Epithelial cell of esophagus (primary cell): ENCODE measurements around the gene TECPR1.

Experiments
- DNase-seq: peaks from one replicate; pipeline ENCODE4 v3.0.0; 2010; ENCODE audit warnings: low read depth
- H3K4me3 ChIP-seq: 2 replicates; pipeline ENCODE4 v1.5.1; 2011; ENCODE audit warnings: mild to moderate bottlenecking, low read length, control low read depth
- TF ChIP-seq, protein P1 (sequence below): IDR thresholded peaks from 2 replicates; pipeline ENCODE4 v1.5.1; 2011; ENCODE audit warnings: low read depth, mild to moderate bottlenecking, low read length, control low read depth, inconsistent platforms; ENCODE audit not compliant: insufficient read depth; ENCODE audit errors: missing control alignments

The TECPR1 gene

GRCh38 chr7:98209166-98209920, 42.7 kb downstream of the TECPR1 start:
- no peak for DNase-seq
- no peak overlapping the region for H3K4me3 ChIP-seq
- TF ChIP-seq, protein P1, sequence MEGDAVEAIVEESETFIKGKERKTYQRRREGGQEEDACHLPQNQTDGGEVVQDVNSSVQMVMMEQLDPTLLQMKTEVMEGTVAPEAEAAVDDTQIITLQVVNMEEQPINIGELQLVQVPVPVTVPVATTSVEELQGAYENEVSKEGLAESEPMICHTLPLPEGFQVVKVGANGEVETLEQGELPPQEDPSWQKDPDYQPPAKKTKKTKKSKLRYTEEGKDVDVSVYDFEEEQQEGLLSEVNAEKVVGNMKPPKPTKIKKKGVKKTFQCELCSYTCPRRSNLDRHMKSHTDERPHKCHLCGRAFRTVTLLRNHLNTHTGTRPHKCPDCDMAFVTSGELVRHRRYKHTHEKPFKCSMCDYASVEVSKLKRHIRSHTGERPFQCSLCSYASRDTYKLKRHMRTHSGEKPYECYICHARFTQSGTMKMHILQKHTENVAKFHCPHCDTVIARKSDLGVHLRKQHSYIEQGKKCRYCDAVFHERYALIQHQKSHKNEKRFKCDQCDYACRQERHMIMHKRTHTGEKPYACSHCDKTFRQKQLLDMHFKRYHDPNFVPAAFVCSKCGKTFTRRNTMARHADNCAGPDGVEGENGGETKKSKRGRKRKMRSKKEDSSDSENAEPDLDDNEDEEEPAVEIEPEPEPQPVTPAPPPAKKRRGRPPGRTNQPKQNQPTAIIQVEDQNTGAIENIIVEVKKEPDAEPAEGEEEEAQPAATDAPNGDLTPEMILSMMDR: no peak

- no peak for DNase-seq
- TF ChIP-seq, protein P1: no peak
Measured at GRCh38 chr7:98206451-98207330, 45.3 kb downstream of the TECPR1 start.

DNA sequence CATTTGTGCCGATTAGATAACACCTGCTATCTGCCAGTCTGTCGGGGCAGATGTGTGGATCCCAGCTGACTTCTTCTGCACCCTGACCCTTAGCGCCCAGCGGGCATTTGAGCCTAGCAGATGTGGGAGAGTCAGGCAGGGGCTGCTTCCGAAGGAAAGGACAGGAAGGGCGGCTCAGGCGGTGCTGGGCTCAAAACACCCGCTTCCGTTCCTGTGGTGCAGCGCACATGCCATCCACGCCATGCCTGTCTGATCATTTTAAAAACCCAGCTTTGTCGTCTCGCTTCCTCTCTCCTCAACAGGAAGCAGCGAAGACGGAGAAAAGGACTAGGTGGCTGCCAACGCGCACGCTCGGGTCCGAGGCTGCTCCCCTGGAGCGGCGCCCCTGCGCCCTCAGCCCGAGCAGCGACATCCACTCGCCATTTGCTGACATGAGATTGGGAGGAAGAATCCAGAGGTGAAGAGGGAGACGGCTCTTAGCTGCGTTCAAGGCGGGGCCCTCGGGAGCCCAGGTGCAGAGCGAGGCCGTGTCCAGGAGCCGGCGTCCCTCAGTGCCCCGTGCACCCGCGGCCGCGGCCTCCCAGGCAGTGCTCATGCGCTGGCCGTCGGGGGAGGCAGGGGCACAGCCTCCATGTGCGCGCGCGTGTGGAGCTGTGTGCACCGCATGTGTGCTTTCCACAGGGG, 46.7 kb downstream of the TECPR1 start:
- H3K4me3 ChIP-seq: no peak overlapping the region
- no peak for DNase-seq
- TF ChIP-seq, protein P1: no peak

More at GRCh38 chr7:98206451-98207330, 45.3 kb downstream of the TECPR1 start:
- H3K4me3 ChIP-seq: no peak overlapping the region

DNA sequence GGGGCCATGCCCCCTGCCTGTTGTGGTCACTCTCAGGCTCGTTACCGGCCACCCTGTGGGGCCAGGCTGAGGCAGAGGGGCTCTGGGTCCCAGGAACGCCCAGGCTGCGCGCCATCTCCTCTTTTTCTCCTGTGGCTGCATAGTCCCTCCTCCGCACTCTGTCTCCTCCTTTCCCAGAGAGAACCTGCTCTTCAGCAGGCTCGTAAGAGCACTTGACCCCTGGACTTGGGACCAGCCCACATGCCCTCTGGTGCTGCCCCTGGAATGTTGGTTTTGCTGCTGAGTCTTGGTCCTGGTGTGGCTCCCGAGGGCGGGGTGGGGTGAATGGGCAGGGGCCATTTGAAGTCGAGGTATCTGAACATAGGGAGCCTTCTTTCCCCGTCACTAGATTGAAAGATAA, 47.4 kb downstream of the TECPR1 start:
- H3K4me3 ChIP-seq: no peak overlapping the region
- TF ChIP-seq, protein P1: no peak
- DNase-seq: no peak

GRCh38 chr7:98203964-98204605, 47.9 kb downstream of the TECPR1 start:
- DNase-seq: no peak
- TF ChIP-seq, protein P1: no peak
- H3K4me3 ChIP-seq: no peak overlapping the region

DNA sequence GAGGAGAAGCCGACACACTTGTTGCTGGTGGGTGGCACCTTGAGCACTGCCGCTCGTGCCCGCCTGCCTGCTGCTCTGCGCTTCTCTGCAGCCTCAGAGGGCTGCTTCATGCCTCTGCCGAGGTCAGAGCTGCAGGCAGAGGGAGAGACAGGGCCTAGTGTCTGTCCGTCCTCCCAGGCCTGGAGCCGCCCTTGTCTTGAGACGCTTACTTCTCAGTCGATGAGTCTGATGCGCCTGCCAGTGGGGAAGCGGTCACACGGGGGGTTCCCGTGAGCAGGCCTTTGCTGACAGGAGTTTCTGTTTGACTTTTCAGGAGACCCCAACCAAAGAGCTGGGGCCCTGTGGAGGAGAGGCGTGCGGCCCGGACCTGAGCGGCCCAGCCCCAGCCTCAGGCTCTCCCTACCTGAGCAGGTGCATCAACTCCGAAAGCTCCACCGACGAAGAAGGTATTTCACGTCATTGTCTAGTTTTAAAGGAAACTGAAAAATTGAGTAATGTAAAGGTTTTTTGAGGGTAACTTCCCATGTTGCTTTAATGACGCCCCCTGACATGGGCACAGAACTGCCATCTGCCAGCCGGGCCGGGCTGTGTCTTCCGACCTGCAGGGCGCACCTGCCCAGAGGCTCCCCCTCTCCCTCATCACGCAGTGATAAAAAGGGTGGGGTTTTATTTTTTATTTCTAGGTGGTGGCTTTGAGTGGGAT, 48.6 kb downstream of the TECPR1 start:
- no peak for DNase-seq
- TF ChIP-seq, protein P1: no peak
- no peak overlapping the region for H3K4me3 ChIP-seq
